WTC11 (cell line): ENCODE measurements around the gene KLF7. TPM values are rescaled to one million over a fixed set of nuclear protein-coding genes. Genes with fewer than 3 reads are reported as not detected.

ENCODE experiments used
- ATAC-seq: fragments of 200-7000 bp; cut with Tn5 transposase; 2 replicates; pipeline ENCODE4 v1.10.0; 2021; ENCODE audit warnings: mild to moderate bottlenecking, moderate library complexity
- CTCF ChIA-PET: fragments of 300-600 bp; sonication (Branson Sonifier 250); formaldehyde crosslinking; loops from one replicate; lab custom pipeline; 2021; ENCODE audit warnings: antibody characterized with exemption; lab: Charles Lee
- POLR2A ChIA-PET: fragments of 350-600 bp; sonication (Branson Sonifier 250); formaldehyde crosslinking; loops from one replicate; lab custom pipeline; 2021; ENCODE audit warnings: antibody characterized with exemption; lab: Charles Lee
- DNase-seq: peaks from one replicate; pipeline ENCODE4 v3.0.0; 2021; ENCODE audit warnings: low spot score
- H3K27ac Mint-ChIP-seq: 2 replicates; pipeline ENCODE4 v1.8.0; 2021; ENCODE audit warnings: mixed read lengths
- H3K27me3 Mint-ChIP-seq: 2 replicates; pipeline ENCODE4 v1.8.0; 2021; ENCODE audit warnings: low read depth, mild to moderate bottlenecking, moderate library complexity, mixed read lengths
- H3K36me3 Mint-ChIP-seq: 2 replicates; pipeline ENCODE4 v1.8.0; 2021; ENCODE audit warnings: mixed read lengths
- H3K4me1 Mint-ChIP-seq: 2 replicates; pipeline ENCODE4 v1.8.0; 2022; ENCODE audit warnings: mixed read lengths
- H3K4me3 Mint-ChIP-seq: 2 replicates; pipeline ENCODE4 v1.8.0; 2021; ENCODE audit warnings: mild to moderate bottlenecking, moderate library complexity, mixed read lengths
- H3K9me3 Mint-ChIP-seq: 2 replicates; pipeline ENCODE4 v1.8.0; 2021; ENCODE audit warnings: mixed read lengths
- CBFB ChIP-seq: sonication (generic); formaldehyde crosslinking; IDR thresholded peaks from 2 replicates; pipeline ENCODE4 v1.8.1; 2022; ENCODE audit warnings: mild to moderate bottlenecking, low read depth, missing genetic modification reagents
- FOXJ3 ChIP-seq: sonication (generic); formaldehyde crosslinking; IDR thresholded peaks from 2 replicates; pipeline ENCODE4 v1.9.0; 2021; ENCODE audit warnings: missing genetic modification reagents, mild to moderate bottlenecking, borderline replicate concordance
- FOXP4 ChIP-seq: sonication (generic); formaldehyde crosslinking; IDR thresholded peaks from 2 replicates; pipeline ENCODE4 v1.8.0; 2022; ENCODE audit warnings: mild to moderate bottlenecking, missing genetic modification reagents
- GTF2I ChIP-seq: fragments of 250-450 bp; sonication (Bioruptor Pico); conservative IDR thresholded peaks from 2 replicates; pipeline ENCODE4 v1.4.0; 2021; ENCODE audit warnings: mild to moderate bottlenecking
- JAZF1 ChIP-seq: fragments of 250-450 bp; sonication (Bioruptor Pico); IDR thresholded peaks from 2 replicates; pipeline ENCODE4 v1.9.0; 2021; ENCODE audit warnings: moderate library complexity, mild to moderate bottlenecking, inconsistent platforms
- MLX ChIP-seq: sonication (generic); formaldehyde crosslinking; IDR thresholded peaks from 2 replicates; pipeline ENCODE4 v1.8.1; 2023; ENCODE audit warnings: mild to moderate bottlenecking, missing genetic modification reagents, moderate library complexity
- SMAD4 ChIP-seq: sonication (generic); formaldehyde crosslinking; IDR thresholded peaks from 2 replicates; pipeline ENCODE4 v1.8.0; 2022; ENCODE audit warnings: mild to moderate bottlenecking, missing genetic modification reagents
- TEAD4 ChIP-seq: sonication (generic); formaldehyde crosslinking; IDR thresholded peaks from 2 replicates; pipeline ENCODE4 v1.8.0; 2022; ENCODE audit warnings: mild to moderate bottlenecking, missing genetic modification reagents
- TP53 ChIP-seq: sonication (generic); formaldehyde crosslinking; IDR thresholded peaks from 2 replicates; pipeline ENCODE4 v1.8.1; 2023; ENCODE audit warnings: mild to moderate bottlenecking, missing genetic modification reagents
- USF2 ChIP-seq: sonication (generic); formaldehyde crosslinking; IDR thresholded peaks from 2 replicates; pipeline ENCODE4 v1.8.1; 2023; ENCODE audit warnings: mild to moderate bottlenecking, missing genetic modification reagents, moderate library complexity
- ZBTB21 ChIP-seq: sonication (generic); formaldehyde crosslinking; IDR thresholded peaks from 2 replicates; pipeline ENCODE4 v1.8.1; 2023; ENCODE audit warnings: mild to moderate bottlenecking, missing genetic modification reagents, borderline replicate concordance
- ZMAT4 ChIP-seq: fragments of 250-450 bp; sonication (Bioruptor Pico); IDR thresholded peaks from 2 replicates; pipeline ENCODE4 v1.9.0; 2021; ENCODE audit warnings: mild to moderate bottlenecking
- ZNF121 ChIP-seq: sonication (generic); formaldehyde crosslinking; IDR thresholded peaks from 2 replicates; pipeline ENCODE4 v1.8.0; 2023; ENCODE audit warnings: missing genetic modification reagents
- total RNA-seq: library from RNA; stranded (reverse); gene quantifications from 3 replicates; pipeline ENCODE4 v1.2.3, GENCODE V29; 2021
- TF ChIP-seq, protein P1 (sequence below): sonication (generic); formaldehyde crosslinking; IDR thresholded peaks from 2 replicates; pipeline ENCODE4 v1.8.1; 2022; ENCODE audit warnings: low read depth, mild to moderate bottlenecking, moderate library complexity, missing genetic modification reagents, borderline replicate concordance
- TF ChIP-seq, protein P2 (sequence below): sonication (generic); formaldehyde crosslinking; IDR thresholded peaks from 2 replicates; pipeline ENCODE4 v1.8.1; 2023; ENCODE audit warnings: mild to moderate bottlenecking, missing genetic modification reagents
- TF ChIP-seq, protein P3 (sequence below): sonication (generic); formaldehyde crosslinking; IDR thresholded peaks from 2 replicates; pipeline ENCODE4 v1.8.0; 2022; ENCODE audit warnings: mild to moderate bottlenecking, missing genetic modification reagents
- TF ChIP-seq, protein P4 (sequence below): sonication (generic); formaldehyde crosslinking; IDR thresholded peaks from 2 replicates; pipeline ENCODE4 v1.8.1; 2022; ENCODE audit warnings: low read depth, missing genetic modification reagents, borderline replicate concordance
- TF ChIP-seq, protein P5 (sequence below): sonication (generic); formaldehyde crosslinking; IDR thresholded peaks from 2 replicates; pipeline ENCODE4 v1.8.1; 2023; ENCODE audit warnings: mild to moderate bottlenecking, missing genetic modification reagents, borderline replicate concordance
- TF ChIP-seq, protein P6 (sequence below): sonication (generic); formaldehyde crosslinking; IDR thresholded peaks from 2 replicates; pipeline ENCODE4 v1.8.1; 2023; ENCODE audit warnings: mild to moderate bottlenecking, missing genetic modification reagents

Gene KLF7
- total RNA-seq, 1 experiment from 2014 or later: 25.4 TPM

DNA sequence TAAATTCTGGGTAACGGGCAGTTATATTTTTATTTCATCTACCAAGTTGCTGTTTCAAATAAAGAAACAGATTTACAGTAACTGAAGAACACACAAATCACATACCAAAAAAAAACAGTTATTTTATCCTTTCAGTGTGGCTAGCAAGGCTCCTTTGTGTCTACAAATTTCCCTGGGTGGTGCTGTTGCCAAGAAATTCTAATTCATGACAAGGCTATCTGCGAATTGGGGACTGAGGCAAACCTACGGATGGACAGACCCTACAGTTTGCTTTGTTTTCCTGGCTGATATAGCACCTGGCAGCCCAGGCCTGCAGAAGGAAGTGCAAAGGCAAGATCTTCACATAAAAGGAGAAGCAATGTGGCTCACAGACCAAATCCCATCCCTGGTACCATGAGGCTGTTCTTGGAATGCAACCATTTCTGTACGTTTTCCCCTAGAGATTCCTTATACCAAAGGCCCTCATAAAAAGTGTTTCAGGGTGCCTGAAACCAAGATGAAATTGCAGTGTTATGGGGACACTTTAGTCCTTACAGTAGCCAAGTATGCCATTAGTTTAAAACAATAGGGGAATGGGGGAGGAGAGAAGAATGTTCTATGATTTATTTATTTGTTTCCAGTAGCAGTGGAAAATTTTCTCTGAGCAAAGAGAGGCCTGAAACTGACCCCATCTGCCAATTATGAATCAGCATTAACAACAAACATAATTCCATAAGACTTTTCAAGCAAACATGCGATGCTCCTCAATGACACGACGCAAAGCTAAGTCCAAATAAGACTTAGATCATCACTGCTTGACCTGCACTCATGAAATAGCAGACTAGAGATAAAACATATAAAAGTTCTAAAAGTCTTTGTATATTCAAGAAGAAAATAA lies 4.3 kb downstream of the KLF7 start:
- ChIA-PET CTCF (no interaction called here), POLR2A (no interaction called here)
- H3K27ac Mint-ChIP-seq: peak overlapping the region; percentile 68; the same call in 1 of the 2 replicates
- H3K9me3 Mint-ChIP-seq: no peaks in the 10 kb centered on the region
- peaks cover 2% of the 10 kb centered on the region for H3K27me3 Mint-ChIP-seq
- H3K4me3 Mint-ChIP-seq: no peak overlapping the region
- TF ChIP-seq FOXP4 (CRISPR knock-in tag) (no peak), TP53 (CRISPR knock-in tag) (no peak), FOXJ3 (CRISPR knock-in tag) (no peak), JAZF1 (no peak), SMAD4 (no peak), ZNF121 (CRISPR knock-in tag) (no peak), GTF2I (CRISPR knock-in tag) (no peak), TEAD4 (CRISPR knock-in tag) (no peak), USF2 (no peak), CBFB (no peak), ZMAT4 (no peak), ZBTB21 (no peak), MLX (CRISPR knock-in tag) (no peak)
- TF ChIP-seq, protein P1, sequence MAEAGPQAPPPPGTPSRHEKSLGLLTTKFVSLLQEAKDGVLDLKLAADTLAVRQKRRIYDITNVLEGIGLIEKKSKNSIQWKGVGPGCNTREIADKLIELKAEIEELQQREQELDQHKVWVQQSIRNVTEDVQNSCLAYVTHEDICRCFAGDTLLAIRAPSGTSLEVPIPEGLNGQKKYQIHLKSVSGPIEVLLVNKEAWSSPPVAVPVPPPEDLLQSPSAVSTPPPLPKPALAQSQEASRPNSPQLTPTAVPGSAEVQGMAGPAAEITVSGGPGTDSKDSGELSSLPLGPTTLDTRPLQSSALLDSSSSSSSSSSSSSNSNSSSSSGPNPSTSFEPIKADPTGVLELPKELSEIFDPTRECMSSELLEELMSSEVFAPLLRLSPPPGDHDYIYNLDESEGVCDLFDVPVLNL (CRISPR knock-in tag): no peak
- TF ChIP-seq, protein P2, sequence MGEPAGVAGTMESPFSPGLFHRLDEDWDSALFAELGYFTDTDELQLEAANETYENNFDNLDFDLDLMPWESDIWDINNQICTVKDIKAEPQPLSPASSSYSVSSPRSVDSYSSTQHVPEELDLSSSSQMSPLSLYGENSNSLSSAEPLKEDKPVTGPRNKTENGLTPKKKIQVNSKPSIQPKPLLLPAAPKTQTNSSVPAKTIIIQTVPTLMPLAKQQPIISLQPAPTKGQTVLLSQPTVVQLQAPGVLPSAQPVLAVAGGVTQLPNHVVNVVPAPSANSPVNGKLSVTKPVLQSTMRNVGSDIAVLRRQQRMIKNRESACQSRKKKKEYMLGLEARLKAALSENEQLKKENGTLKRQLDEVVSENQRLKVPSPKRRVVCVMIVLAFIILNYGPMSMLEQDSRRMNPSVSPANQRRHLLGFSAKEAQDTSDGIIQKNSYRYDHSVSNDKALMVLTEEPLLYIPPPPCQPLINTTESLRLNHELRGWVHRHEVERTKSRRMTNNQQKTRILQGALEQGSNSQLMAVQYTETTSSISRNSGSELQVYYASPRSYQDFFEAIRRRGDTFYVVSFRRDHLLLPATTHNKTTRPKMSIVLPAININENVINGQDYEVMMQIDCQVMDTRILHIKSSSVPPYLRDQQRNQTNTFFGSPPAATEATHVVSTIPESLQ (CRISPR knock-in tag): no peak
- TF ChIP-seq, protein P3, sequence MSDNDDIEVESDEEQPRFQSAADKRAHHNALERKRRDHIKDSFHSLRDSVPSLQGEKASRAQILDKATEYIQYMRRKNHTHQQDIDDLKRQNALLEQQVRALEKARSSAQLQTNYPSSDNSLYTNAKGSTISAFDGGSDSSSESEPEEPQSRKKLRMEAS (CRISPR knock-in tag): no peak
- TF ChIP-seq, protein P4, sequence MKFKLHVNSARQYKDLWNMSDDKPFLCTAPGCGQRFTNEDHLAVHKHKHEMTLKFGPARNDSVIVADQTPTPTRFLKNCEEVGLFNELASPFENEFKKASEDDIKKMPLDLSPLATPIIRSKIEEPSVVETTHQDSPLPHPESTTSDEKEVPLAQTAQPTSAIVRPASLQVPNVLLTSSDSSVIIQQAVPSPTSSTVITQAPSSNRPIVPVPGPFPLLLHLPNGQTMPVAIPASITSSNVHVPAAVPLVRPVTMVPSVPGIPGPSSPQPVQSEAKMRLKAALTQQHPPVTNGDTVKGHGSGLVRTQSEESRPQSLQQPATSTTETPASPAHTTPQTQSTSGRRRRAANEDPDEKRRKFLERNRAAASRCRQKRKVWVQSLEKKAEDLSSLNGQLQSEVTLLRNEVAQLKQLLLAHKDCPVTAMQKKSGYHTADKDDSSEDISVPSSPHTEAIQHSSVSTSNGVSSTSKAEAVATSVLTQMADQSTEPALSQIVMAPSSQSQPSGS (CRISPR knock-in tag): no peak
- TF ChIP-seq, protein P5, sequence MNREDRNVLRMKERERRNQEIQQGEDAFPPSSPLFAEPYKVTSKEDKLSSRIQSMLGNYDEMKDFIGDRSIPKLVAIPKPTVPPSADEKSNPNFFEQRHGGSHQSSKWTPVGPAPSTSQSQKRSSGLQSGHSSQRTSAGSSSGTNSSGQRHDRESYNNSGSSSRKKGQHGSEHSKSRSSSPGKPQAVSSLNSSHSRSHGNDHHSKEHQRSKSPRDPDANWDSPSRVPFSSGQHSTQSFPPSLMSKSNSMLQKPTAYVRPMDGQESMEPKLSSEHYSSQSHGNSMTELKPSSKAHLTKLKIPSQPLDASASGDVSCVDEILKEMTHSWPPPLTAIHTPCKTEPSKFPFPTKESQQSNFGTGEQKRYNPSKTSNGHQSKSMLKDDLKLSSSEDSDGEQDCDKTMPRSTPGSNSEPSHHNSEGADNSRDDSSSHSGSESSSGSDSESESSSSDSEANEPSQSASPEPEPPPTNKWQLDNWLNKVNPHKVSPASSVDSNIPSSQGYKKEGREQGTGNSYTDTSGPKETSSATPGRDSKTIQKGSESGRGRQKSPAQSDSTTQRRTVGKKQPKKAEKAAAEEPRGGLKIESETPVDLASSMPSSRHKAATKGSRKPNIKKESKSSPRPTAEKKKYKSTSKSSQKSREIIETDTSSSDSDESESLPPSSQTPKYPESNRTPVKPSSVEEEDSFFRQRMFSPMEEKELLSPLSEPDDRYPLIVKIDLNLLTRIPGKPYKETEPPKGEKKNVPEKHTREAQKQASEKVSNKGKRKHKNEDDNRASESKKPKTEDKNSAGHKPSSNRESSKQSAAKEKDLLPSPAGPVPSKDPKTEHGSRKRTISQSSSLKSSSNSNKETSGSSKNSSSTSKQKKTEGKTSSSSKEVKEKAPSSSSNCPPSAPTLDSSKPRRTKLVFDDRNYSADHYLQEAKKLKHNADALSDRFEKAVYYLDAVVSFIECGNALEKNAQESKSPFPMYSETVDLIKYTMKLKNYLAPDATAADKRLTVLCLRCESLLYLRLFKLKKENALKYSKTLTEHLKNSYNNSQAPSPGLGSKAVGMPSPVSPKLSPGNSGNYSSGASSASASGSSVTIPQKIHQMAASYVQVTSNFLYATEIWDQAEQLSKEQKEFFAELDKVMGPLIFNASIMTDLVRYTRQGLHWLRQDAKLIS: no peak
- TF ChIP-seq, protein P6, sequence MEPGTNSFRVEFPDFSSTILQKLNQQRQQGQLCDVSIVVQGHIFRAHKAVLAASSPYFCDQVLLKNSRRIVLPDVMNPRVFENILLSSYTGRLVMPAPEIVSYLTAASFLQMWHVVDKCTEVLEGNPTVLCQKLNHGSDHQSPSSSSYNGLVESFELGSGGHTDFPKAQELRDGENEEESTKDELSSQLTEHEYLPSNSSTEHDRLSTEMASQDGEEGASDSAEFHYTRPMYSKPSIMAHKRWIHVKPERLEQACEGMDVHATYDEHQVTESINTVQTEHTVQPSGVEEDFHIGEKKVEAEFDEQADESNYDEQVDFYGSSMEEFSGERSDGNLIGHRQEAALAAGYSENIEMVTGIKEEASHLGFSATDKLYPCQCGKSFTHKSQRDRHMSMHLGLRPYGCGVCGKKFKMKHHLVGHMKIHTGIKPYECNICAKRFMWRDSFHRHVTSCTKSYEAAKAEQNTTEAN (CRISPR knock-in tag): no peak
- H3K4me1 Mint-ChIP-seq: peaks cover 68% of the 10 kb centered on the region
- DNase-seq: no peak
- no peaks in the 10 kb centered on the region; the same call in 1 of the 2 replicates for H3K36me3 Mint-ChIP-seq
- no peak for ATAC-seq
